ENCODE results near the gene CD164L2.

CD164L2 gene

DNA sequence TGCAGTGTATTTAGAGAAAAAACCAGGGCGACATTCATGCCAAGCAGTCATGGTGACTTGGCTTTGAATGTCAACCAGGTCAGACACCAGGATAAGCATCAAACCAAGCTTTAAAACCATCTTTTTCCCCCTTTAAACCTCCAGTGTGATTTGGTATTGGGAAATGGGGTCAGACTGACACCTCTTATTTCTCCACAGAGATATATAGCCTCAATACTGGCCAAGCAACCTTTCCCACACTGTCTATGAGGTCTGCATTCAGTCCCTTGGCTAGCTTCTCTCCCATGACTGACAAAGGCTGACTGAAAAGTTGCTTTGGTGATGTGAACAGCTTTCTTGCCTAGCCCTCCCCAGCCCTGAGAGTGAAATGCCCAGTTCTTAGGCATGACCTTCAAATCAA, 31.0 kb upstream of the CD164L2 start:
- Histone ChIP-seq H2AFZ (ENCODE audit: low read depth, low read length) (no peak overlapping the region), H3K4me3 (ENCODE audit: insufficient read depth in 1 of 2, low read depth in 1 of 2, low read length in 2 of 2) (no peak overlapping the region), H3K4ac (ENCODE audit: low read depth in 1 of 2, low read length in 2 of 2) (no peak overlapping the region), H4K91ac (ENCODE audit: low read length) (no peak overlapping the region), H3K4me1 (ENCODE audit: control insufficient read depth, insufficient read depth, low read depth, low read length) (peaks cover 3% of the 10 kb centered on the region), H3K23ac (ENCODE audit: low read length in 2 of 2) (no peak overlapping the region), H3K79me1 (replicated peaks; ENCODE audit: low read length, poor library complexity, severe bottlenecking) (peaks cover 35% of the 10 kb centered on the region), H4K8ac (ENCODE audit: low read length) (no peak overlapping the region), H3K9me3 (ENCODE audit: control insufficient read depth, low read length) (no peaks in the 10 kb centered on the region), H2BK15ac (ENCODE audit: low read depth, poor library complexity, severe bottlenecking) (no peak overlapping the region), H2AK5ac (ENCODE audit: low read length, severe bottlenecking) (no peak overlapping the region), H3K4me2 (ENCODE audit: low read length, poor library complexity, severe bottlenecking) (no peak overlapping the region), H2BK5ac (ENCODE audit: low read depth, low read length, poor library complexity, severe bottlenecking) (no peak overlapping the region), H2BK12ac (ENCODE audit: low read length in 2 of 2) (no peak overlapping the region), H3K36me3 (ENCODE audit: control insufficient read depth in 1 of 2, insufficient read depth in 2 of 2, low read depth in 1 of 2, low read length in 2 of 2) (peaks cover 35 to 87% of the 10 kb centered on the region in 2 experiments), H2BK120ac (ENCODE audit: low read depth, low read length) (no peak overlapping the region), H3K18ac (ENCODE audit: low read depth in 1 of 2, low read length in 2 of 2) (no peak overlapping the region), H3K9ac (ENCODE audit: low read length) (no peak overlapping the region), H3K27me3 (ENCODE audit: control insufficient read depth in 1 of 2, insufficient read depth in 1 of 2, low read length in 2 of 2) (no peaks in the 10 kb centered on the region), H3K27ac (ENCODE audit: low read length, poor library complexity, severe bottlenecking) (no peak overlapping the region), H3K14ac (ENCODE audit: low read length in 2 of 2) (no peak overlapping the region)
- DNase-seq, result no peak
- WGBS, result 100% methylated on average over 1 of the region's 1 CpG

DNA sequence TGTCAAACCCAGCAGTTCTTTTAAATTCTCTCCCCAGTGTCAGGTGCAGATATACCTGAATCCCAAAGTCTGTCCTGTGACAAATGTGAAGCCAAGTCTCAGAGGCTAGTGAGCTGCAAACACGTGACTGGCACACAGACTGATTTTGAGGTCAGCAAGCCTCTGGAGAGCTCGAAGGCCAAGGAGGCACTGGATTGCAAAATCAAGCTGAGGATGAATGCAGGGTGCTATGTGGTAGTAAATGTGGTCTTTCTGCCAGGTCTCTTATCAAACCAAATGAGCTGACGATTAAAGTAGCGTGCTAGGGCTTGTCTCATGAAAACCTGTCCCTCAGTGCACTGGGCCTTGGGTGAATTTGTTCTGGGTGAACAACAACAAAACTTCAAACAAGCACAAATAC, 29.9 kb upstream of the CD164L2 start:
- Histone ChIP-seq H3K27ac (ENCODE audit: low read length, poor library complexity, severe bottlenecking) (no peak overlapping the region), H3K79me1 (replicated peaks; ENCODE audit: low read length, poor library complexity, severe bottlenecking) (peaks cover 39% of the 10 kb centered on the region), H4K8ac (ENCODE audit: low read length) (no peak overlapping the region), H3K4me3 (ENCODE audit: insufficient read depth in 1 of 2, low read depth in 1 of 2, low read length in 2 of 2) (no peak overlapping the region), H3K9me3 (ENCODE audit: control insufficient read depth, low read length) (no peaks in the 10 kb centered on the region), H3K14ac (ENCODE audit: low read length in 2 of 2) (no peak overlapping the region), H3K4me2 (ENCODE audit: low read length, poor library complexity, severe bottlenecking) (no peak overlapping the region), H2BK5ac (ENCODE audit: low read depth, low read length, poor library complexity, severe bottlenecking) (no peak overlapping the region), H3K36me3 (ENCODE audit: control insufficient read depth in 1 of 2, insufficient read depth in 2 of 2, low read depth in 1 of 2, low read length in 2 of 2) (peaks cover 44 to 95% of the 10 kb centered on the region in 2 experiments), H3K4me1 (ENCODE audit: control insufficient read depth, insufficient read depth, low read depth, low read length) (peaks cover 2% of the 10 kb centered on the region), H3K27me3 (ENCODE audit: control insufficient read depth in 1 of 2, insufficient read depth in 1 of 2, low read length in 2 of 2) (no peaks in the 10 kb centered on the region), H2BK15ac (ENCODE audit: low read depth, poor library complexity, severe bottlenecking) (no peak overlapping the region), H3K9ac (ENCODE audit: low read length) (no peak overlapping the region), H2BK120ac (ENCODE audit: low read depth, low read length) (no peak overlapping the region), H2AFZ (ENCODE audit: low read depth, low read length) (no peak overlapping the region), H3K23ac (ENCODE audit: low read length in 2 of 2) (no peak overlapping the region), H4K91ac (ENCODE audit: low read length) (no peak overlapping the region), H2AK5ac (ENCODE audit: low read length, severe bottlenecking) (no peak overlapping the region), H3K4ac (ENCODE audit: low read depth in 1 of 2, low read length in 2 of 2) (no peak overlapping the region), H2BK12ac (ENCODE audit: low read length in 2 of 2) (no peak overlapping the region), H3K18ac (ENCODE audit: low read depth in 1 of 2, low read length in 2 of 2) (no peak overlapping the region)
- 98% methylated on average over 4 of the region's 4 CpGs for WGBS
- no peak for DNase-seq

DNA sequence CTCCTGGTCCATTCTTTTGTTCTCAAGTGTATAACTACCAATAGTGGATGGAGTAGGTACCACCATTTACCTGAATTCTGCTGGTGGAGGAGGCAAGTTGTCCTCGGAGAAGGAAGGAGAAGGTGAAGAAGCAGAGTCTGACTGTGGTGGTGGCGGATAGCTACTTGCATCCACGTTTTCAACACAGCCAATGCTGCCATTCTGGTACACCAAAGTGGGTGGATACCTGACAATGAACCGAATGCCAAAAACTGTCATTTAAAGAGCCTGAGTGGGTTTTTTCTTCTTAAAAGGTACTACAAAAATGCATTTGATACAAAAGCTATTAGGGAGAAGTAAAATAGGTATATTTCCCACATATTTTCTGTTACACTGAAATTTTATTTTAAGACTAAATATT, 29.4 kb upstream of the CD164L2 start:
- Histone ChIP-seq H3K14ac (ENCODE audit: low read length in 2 of 2) (no peak overlapping the region), H3K23ac (ENCODE audit: low read length in 2 of 2) (no peak overlapping the region), H2BK5ac (ENCODE audit: low read depth, low read length, poor library complexity, severe bottlenecking) (no peak overlapping the region), H2BK12ac (ENCODE audit: low read length in 2 of 2) (no peak overlapping the region), H2BK15ac (ENCODE audit: low read depth, poor library complexity, severe bottlenecking) (no peak overlapping the region), H4K91ac (ENCODE audit: low read length) (no peak overlapping the region), H2AFZ (ENCODE audit: low read depth, low read length) (no peak overlapping the region), H3K4me3 (ENCODE audit: insufficient read depth in 1 of 2, low read depth in 1 of 2, low read length in 2 of 2) (no peak overlapping the region), H3K79me1 (replicated peaks; ENCODE audit: low read length, poor library complexity, severe bottlenecking) (peaks cover 42% of the 10 kb centered on the region), H3K27me3 (ENCODE audit: control insufficient read depth in 1 of 2, insufficient read depth in 1 of 2, low read length in 2 of 2) (no peaks in the 10 kb centered on the region), H3K36me3 (ENCODE audit: control insufficient read depth in 1 of 2, insufficient read depth in 2 of 2, low read depth in 1 of 2, low read length in 2 of 2) (peaks cover 48 to 95% of the 10 kb centered on the region in 2 experiments), H3K4me2 (ENCODE audit: low read length, poor library complexity, severe bottlenecking) (no peak overlapping the region), H2AK5ac (ENCODE audit: low read length, severe bottlenecking) (no peak overlapping the region), H4K8ac (ENCODE audit: low read length) (no peak overlapping the region), H3K4me1 (ENCODE audit: control insufficient read depth, insufficient read depth, low read depth, low read length) (no peaks in the 10 kb centered on the region), H3K27ac (ENCODE audit: low read length, poor library complexity, severe bottlenecking) (no peak overlapping the region), H3K9ac (ENCODE audit: low read length) (no peak overlapping the region), H3K9me3 (ENCODE audit: control insufficient read depth, low read length) (no peaks in the 10 kb centered on the region), H3K4ac (ENCODE audit: low read depth in 1 of 2, low read length in 2 of 2) (no peak overlapping the region), H3K18ac (ENCODE audit: low read depth in 1 of 2, low read length in 2 of 2) (no peak overlapping the region), H2BK120ac (ENCODE audit: low read depth, low read length) (no peak overlapping the region)
- WGBS, result 100% methylated on average over 4 of the region's 4 CpGs
- DNase-seq, result no peak

DNA sequence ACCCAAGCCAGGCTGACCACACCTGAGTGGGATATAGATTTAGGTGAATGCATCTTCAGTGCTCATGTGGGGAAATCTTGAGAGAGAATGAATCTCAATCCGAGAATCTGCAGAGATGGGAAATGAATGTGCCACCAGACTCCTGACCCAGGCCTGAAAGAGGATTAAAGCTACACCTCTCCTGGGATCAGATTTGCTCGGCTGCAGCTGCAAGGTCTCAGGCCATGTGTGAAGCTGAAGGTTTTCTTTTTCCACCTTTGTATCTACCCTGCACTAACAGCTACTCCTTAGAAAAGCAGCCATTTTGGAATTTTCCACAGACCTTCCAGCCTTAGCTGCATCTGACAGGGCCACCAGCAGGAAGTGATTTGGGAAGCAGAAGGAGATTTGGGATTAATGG, 27.6 kb upstream of the CD164L2 start:
- Histone ChIP-seq H4K8ac (ENCODE audit: low read length) (no peak overlapping the region), H3K4me2 (ENCODE audit: low read length, poor library complexity, severe bottlenecking) (no peak overlapping the region), H3K27ac (ENCODE audit: low read length, poor library complexity, severe bottlenecking) (no peak overlapping the region), H3K4ac (ENCODE audit: low read depth in 1 of 2, low read length in 2 of 2) (no peak overlapping the region), H3K18ac (ENCODE audit: low read depth in 1 of 2, low read length in 2 of 2) (no peak overlapping the region), H4K91ac (ENCODE audit: low read length) (no peak overlapping the region), H3K79me1 (replicated peaks; ENCODE audit: low read length, poor library complexity, severe bottlenecking) (peaks cover 37% of the 10 kb centered on the region), H2AK5ac (ENCODE audit: low read length, severe bottlenecking) (no peak overlapping the region), H3K27me3 (ENCODE audit: control insufficient read depth in 1 of 2, insufficient read depth in 1 of 2, low read length in 2 of 2) (no peaks in the 10 kb centered on the region), H3K9ac (ENCODE audit: low read length) (no peak overlapping the region), H3K9me3 (ENCODE audit: control insufficient read depth, low read length) (no peaks in the 10 kb centered on the region), H3K14ac (ENCODE audit: low read length in 2 of 2) (no peak overlapping the region), H2AFZ (ENCODE audit: low read depth, low read length) (no peak overlapping the region), H2BK120ac (ENCODE audit: low read depth, low read length) (no peak overlapping the region), H3K4me3 (ENCODE audit: insufficient read depth in 1 of 2, low read depth in 1 of 2, low read length in 2 of 2) (no peak overlapping the region), H3K4me1 (ENCODE audit: control insufficient read depth, insufficient read depth, low read depth, low read length) (peaks cover 6% of the 10 kb centered on the region), H2BK5ac (ENCODE audit: low read depth, low read length, poor library complexity, severe bottlenecking) (no peak overlapping the region), H2BK12ac (ENCODE audit: low read length in 2 of 2) (no peak overlapping the region), H2BK15ac (ENCODE audit: low read depth, poor library complexity, severe bottlenecking) (no peak overlapping the region), H3K23ac (ENCODE audit: low read length in 2 of 2) (no peak overlapping the region), H3K36me3 (ENCODE audit: control insufficient read depth in 1 of 2, insufficient read depth in 2 of 2, low read depth in 1 of 2, low read length in 2 of 2) (peaks cover 58 to 92% of the 10 kb centered on the region in 2 experiments)
- no peak for DNase-seq
- WGBS, result 100% methylated on average over 2 of the region's 2 CpGs

Measured in mesenchymal stem cell (in vitro differentiated cells and primary cell).